Stimulated activated CD8-positive, alpha-beta memory T cell treated with anti-CD3 and anti-CD28 coated beads, Interleukin-2, amount 100 ng/mL, for 1 hour (primary cell): ENCODE results near the gene JMJD8.
"Not testable (repeated sequence)": the region's sequence is repeated elsewhere in the genome, so short reads cannot be mapped to it uniquely, and the experiment has no call there.

Experiments used
- DNase-seq, 2 donors: peaks; one replicate each; pipeline ENCODE4 v3.0.0-alpha.2; 2020; ENCODE audit warnings: low read depth in 2 of 2

Gene JMJD8

GRCh38 chr16:708959-709358 lies 24.8 kb upstream of the JMJD8 start:
- no peak for DNase-seq

GRCh38 chr16:708019-708418 lies 23.9 kb upstream of the JMJD8 start:
- DNase-seq: no peak

- DNase-seq: no peak
Measured at GRCh38 chr16:707062-707538, 23.0 kb upstream of the JMJD8 start.

GRCh38 chr16:706189-707061 lies 22.3 kb upstream of the JMJD8 start:
- DNase-seq: no peak

GRCh38 chr16:705431-706188 lies 21.5 kb upstream of the JMJD8 start, which contains the start of gene FBXL16:
FBXL16 (minus strand) TSS chr16:705801; CDS start chr16:697405, 8,396 bp downstream.
- DNase-seq: no peak

- no peak for DNase-seq
Measured at GRCh38 chr16:704552-705380, 20.6 kb upstream of the JMJD8 start.

GRCh38 chr16:704047-704446 lies 19.9 kb upstream of the JMJD8 start:
- no peak for DNase-seq

GRCh38 chr16:703406-703805 lies 19.3 kb upstream of the JMJD8 start:
- DNase-seq: no peak

GRCh38 chr16:702341-702740 lies 18.2 kb upstream of the JMJD8 start:
- no peak for DNase-seq

GRCh38 chr16:700684-701584 lies 16.8 kb upstream of the JMJD8 start:
- DNase-seq: no peak

- no peak for DNase-seq
Measured at GRCh38 chr16:698911-699671, 15.0 kb upstream of the JMJD8 start.

GRCh38 chr16:695355-696089 lies 11.4 kb upstream of the JMJD8 start:
- peak; percentile 29 to 42 for DNase-seq

GRCh38 chr16:694863-695354 lies 10.8 kb upstream of the JMJD8 start:
- DNase-seq: no peak

GRCh38 chr16:694187-694862 lies 10.2 kb upstream of the JMJD8 start:
- no peak for DNase-seq

GRCh38 chr16:693766-694165 lies 9.6 kb upstream of the JMJD8 start:
- DNase-seq: no peak

GRCh38 chr16:693364-693763 lies 9.2 kb upstream of the JMJD8 start:
- no peak for DNase-seq

- no peak for DNase-seq
Measured at GRCh38 chr16:692356-693108, 8.4 kb upstream of the JMJD8 start.

GRCh38 chr16:691242-691641 lies 7.1 kb upstream of the JMJD8 start:
- not testable (repeated sequence) for DNase-seq
